Adrenal gland (tissue), 5 donors: ENCODE data around the gene HPSE2.

ENCODE experiments used
- POLR2A ChIP-seq, 2 donors: fragments of 450-650 bp; IDR thresholded peaks; one replicate each; pipeline ENCODE4 v1.6.1; 2017; ENCODE audit warnings: antibody characterized with exemption in 2 of 2, mild to moderate bottlenecking in 2 of 2, moderate library complexity in 1 of 2
- TF ChIP-seq, protein P1 (sequence below), 6 experiments: fragments of 450-650 bp in 4 of 6; fragments of 200-600 bp in 2 of 6; sonication (generic) in 1 of 6; IDR thresholded peaks; 1 replicate in 5 of 6; 2 replicates in 1 of 6; pipeline versions ENCODE4 v1.5.1 to v1.8.0; 2016 to 2021; ENCODE audit warnings: antibody characterized with exemption in 6 of 6, mild to moderate bottlenecking in 2 of 6, moderate library complexity in 1 of 6
- donor health status: DM: no; HTN: no; CAD: no.

- no peak for TF ChIP-seq POLR2A (IDR thresholded peaks at IDR 0.05)
- TF ChIP-seq, protein P1, sequence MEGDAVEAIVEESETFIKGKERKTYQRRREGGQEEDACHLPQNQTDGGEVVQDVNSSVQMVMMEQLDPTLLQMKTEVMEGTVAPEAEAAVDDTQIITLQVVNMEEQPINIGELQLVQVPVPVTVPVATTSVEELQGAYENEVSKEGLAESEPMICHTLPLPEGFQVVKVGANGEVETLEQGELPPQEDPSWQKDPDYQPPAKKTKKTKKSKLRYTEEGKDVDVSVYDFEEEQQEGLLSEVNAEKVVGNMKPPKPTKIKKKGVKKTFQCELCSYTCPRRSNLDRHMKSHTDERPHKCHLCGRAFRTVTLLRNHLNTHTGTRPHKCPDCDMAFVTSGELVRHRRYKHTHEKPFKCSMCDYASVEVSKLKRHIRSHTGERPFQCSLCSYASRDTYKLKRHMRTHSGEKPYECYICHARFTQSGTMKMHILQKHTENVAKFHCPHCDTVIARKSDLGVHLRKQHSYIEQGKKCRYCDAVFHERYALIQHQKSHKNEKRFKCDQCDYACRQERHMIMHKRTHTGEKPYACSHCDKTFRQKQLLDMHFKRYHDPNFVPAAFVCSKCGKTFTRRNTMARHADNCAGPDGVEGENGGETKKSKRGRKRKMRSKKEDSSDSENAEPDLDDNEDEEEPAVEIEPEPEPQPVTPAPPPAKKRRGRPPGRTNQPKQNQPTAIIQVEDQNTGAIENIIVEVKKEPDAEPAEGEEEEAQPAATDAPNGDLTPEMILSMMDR (IDR thresholded peaks at IDR 0.05): no peak
These were observed 818.9 kb downstream of the HPSE2 start for GRCh38 chr10:98416606-98417388.
